CD14-positive monocyte (primary cell): ENCODE data around the gene TTC7B. TPM values are rescaled to one million over a fixed set of nuclear protein-coding genes. Genes with fewer than 3 reads are reported as not detected.

Experiments
- DNase-seq, 3 donors: peaks; one replicate each; pipeline ENCODE4 v3.0.0-alpha.2; 2011 to 2022
- H2AFZ ChIP-seq: 2 replicates; pipeline ENCODE4 v1.6.0; 2012; ENCODE audit warnings: mild to moderate bottlenecking, low read depth, low read length, inconsistent platforms; ENCODE audit not compliant: insufficient read depth, poor library complexity, severe bottlenecking
- H3K27ac ChIP-seq, 2 donors: 1 replicate in 1 of 2; 2 replicates in 1 of 2; pipeline ENCODE4 v1.5.1; 2012 to 2013; ENCODE audit warnings: low read length in 2 of 2, control low read depth in 1 of 2, inconsistent platforms in 1 of 2, low read depth in 1 of 2, mild to moderate bottlenecking in 1 of 2
- H3K27me3 ChIP-seq, 2 donors: one replicate each; pipeline versions ENCODE4 v1.6.0 to v1.6.1; 2011 to 2013; ENCODE audit warnings: low read length in 2 of 2; ENCODE audit not compliant: control insufficient read depth in 2 of 2, insufficient read depth in 2 of 2
- H3K36me3 ChIP-seq, 2 donors: replicated peaks in 1 of 2; 1 replicate in 1 of 2; 2 replicates in 1 of 2; pipeline versions ENCODE4 v1.5.1 to v1.6.1; 2012 to 2013; ENCODE audit warnings: low read length in 2 of 2, control low read depth in 1 of 2, inconsistent platforms in 1 of 2, mild to moderate bottlenecking in 1 of 2; ENCODE audit not compliant: insufficient read depth in 2 of 2, control insufficient read depth in 1 of 2
- H3K4me1 ChIP-seq, 2 donors: 1 replicate in 1 of 2; 2 replicates in 1 of 2; pipeline versions ENCODE4 v1.5.1 to v1.6.1; 2012 to 2013; ENCODE audit warnings: low read length in 2 of 2, control low read depth in 1 of 2, inconsistent platforms in 1 of 2, mild to moderate bottlenecking in 1 of 2, moderate library complexity in 1 of 2; ENCODE audit not compliant: insufficient read depth in 2 of 2, control insufficient read depth in 1 of 2
- H3K4me2 ChIP-seq: replicated peaks from 2 replicates; pipeline ENCODE3; 2012; ENCODE audit warnings: low read length, moderate library complexity, mild to moderate bottlenecking; ENCODE audit not compliant: poor library complexity, severe bottlenecking; ENCODE audit errors: extremely low read depth
- H3K4me3 ChIP-seq, 3 experiments: fragments of 200-600 bp in 1 of 3; sonication (generic) in 1 of 3; replicated peaks in 1 of 3; 1 replicate in 2 of 3; 2 replicates in 1 of 3; pipeline ENCODE4 v1.5.1; 2011 to 2013; ENCODE audit warnings: low read length in 3 of 3, mild to moderate bottlenecking in 3 of 3, control low read depth in 2 of 3, low read depth in 2 of 3, inconsistent platforms in 1 of 3, moderate library complexity in 1 of 3
- H3K79me2 ChIP-seq: 2 replicates; pipeline ENCODE4 v1.6.0; 2012; ENCODE audit warnings: mild to moderate bottlenecking, control low read depth, inconsistent platforms, low read length, moderate library complexity; ENCODE audit not compliant: insufficient read depth
- H3K9ac ChIP-seq: 2 replicates; pipeline ENCODE4 v1.6.0; 2017; ENCODE audit warnings: low read length, mild to moderate bottlenecking; ENCODE audit not compliant: insufficient read depth, poor library complexity, severe bottlenecking
- H3K9me3 ChIP-seq, 2 donors: replicated peaks in 1 of 2; 1 replicate in 1 of 2; 2 replicates in 1 of 2; pipeline versions ENCODE4 v1.5.1 to v1.6.1; 2012 to 2013; ENCODE audit warnings: low read length in 2 of 2, control low read depth in 1 of 2; ENCODE audit not compliant: control insufficient read depth in 1 of 2, insufficient read depth in 1 of 2
- H4K20me1 ChIP-seq: 2 replicates; pipeline ENCODE4 v1.6.0; 2012; ENCODE audit warnings: mild to moderate bottlenecking, low read length, control low read depth, moderate library complexity; ENCODE audit not compliant: insufficient read depth
- H3K27ac Mint-ChIP-seq, 7 donors: one replicate each; pipeline ENCODE4 v1.8.0; 2020; ENCODE audit warnings: mild to moderate bottlenecking in 7 of 7, mixed read lengths in 7 of 7, moderate library complexity in 6 of 7, inconsistent platforms in 2 of 7
- H3K27me3 Mint-ChIP-seq, 3 donors: one replicate each; pipeline ENCODE4 v1.8.0; 2021 to 2022; ENCODE audit warnings: low read depth in 3 of 3, mild to moderate bottlenecking in 3 of 3, mixed read lengths in 3 of 3, moderate library complexity in 3 of 3, inconsistent platforms in 1 of 3
- H3K36me3 Mint-ChIP-seq, 2 donors: one replicate each; pipeline ENCODE4 v1.8.0; 2020; ENCODE audit warnings: mixed read lengths in 2 of 2, inconsistent platforms in 1 of 2, mild to moderate bottlenecking in 1 of 2
- H3K4me1 Mint-ChIP-seq: one replicate; pipeline ENCODE4 v1.8.0; 2020; ENCODE audit warnings: mild to moderate bottlenecking, mixed read lengths
- H3K4me3 Mint-ChIP-seq, 2 donors: one replicate each; pipeline ENCODE4 v1.8.0; 2020; ENCODE audit warnings: mild to moderate bottlenecking in 2 of 2, mixed read lengths in 2 of 2, moderate library complexity in 1 of 2
- H3K9me3 Mint-ChIP-seq, 7 donors: one replicate each; pipeline ENCODE4 v1.8.0; 2020 to 2022; ENCODE audit warnings: mixed read lengths in 7 of 7, mild to moderate bottlenecking in 6 of 7, moderate library complexity in 6 of 7, inconsistent platforms in 2 of 7
- CTCF ChIP-seq: fragments of 200-600 bp; IDR thresholded peaks from one replicate; pipeline ENCODE4 v1.8.0; 2022; ENCODE audit warnings: antibody characterized with exemption, mild to moderate bottlenecking
- WGBS: methylation state at CpG from one replicate; pipeline ENCODE4 v1.1.5; 2013; ENCODE audit warnings: missing lambda C conversion rate; ENCODE audit not compliant: insufficient coverage; 5-methylcytosine and 5-hydroxymethylcytosine counted together
- intact Hi-C, 2 donors: fragments of 100-400 bp; cut with micrococcal nuclease; formaldehyde crosslinking; loops; one replicate each; pipeline versions ENCODE4 v1.15.0 to v1.15.1; 2023
- polyA plus RNA-seq, 3 donors: library from polyadenylated mRNA; depleted of rRNA in 1 of 3; unstranded in 2 of 3; stranded (reverse) in 1 of 3; fragments of 300-500 nt in 2 of 3; fragments of >200 nt in 1 of 3; fragmentation: Illumina TruSeq in 2 of 3; gene quantifications; 1 replicate in 2 of 3; 2 replicates in 1 of 3; pipeline ENCODE4 v1.2.3, GENCODE V29; 2012 to 2021

Gene TTC7B
- polyA plus RNA-seq, 3 donors: 0.87 to 2.6 (median 1.2) TPM

- Mint-ChIP-seq H3K4me3 (no peak overlapping the region), H3K27me3 (peaks cover 0 to 3% (median 1%) of the 10 kb centered on the region in 3 donors), H3K36me3 (peaks cover 0 to 3% of the 10 kb centered on the region in 2 donors), H3K27ac (peak overlapping the region in 1 of 7 donors; percentile 5), H3K9me3 (no peaks in the 10 kb centered on the region), H3K4me1 (no peaks in the 10 kb centered on the region)
- H3K9me3 ChIP-seq: no peaks in the 10 kb centered on the region
- H3K4me3 ChIP-seq: no peak overlapping the region
- H3K4me2 ChIP-seq: no peak overlapping the region
- no peak overlapping the region for H2AFZ ChIP-seq
- H3K9ac ChIP-seq: no peak overlapping the region
- intact Hi-C loops: no loop called here
- H3K27ac ChIP-seq: no peak overlapping the region
- no peaks in the 10 kb centered on the region for H3K4me1 ChIP-seq
- 94% methylated on average over 18 of the region's 18 CpGs for WGBS
- no peak for TF ChIP-seq CTCF
- no peaks in the 10 kb centered on the region for H3K79me2 ChIP-seq
- H3K36me3 ChIP-seq: no peaks in the 10 kb centered on the region
- no peaks in the 10 kb centered on the region for H4K20me1 ChIP-seq
- DNase-seq: no peak
- no peaks in the 10 kb centered on the region for H3K27me3 ChIP-seq
Observed at GRCh38 chr14:90577661-90578282, 238.5 kb downstream of the TTC7B start.

- H4K20me1 ChIP-seq: no peaks in the 10 kb centered on the region
- no peak overlapping the region for H2AFZ ChIP-seq
- DNase-seq: no peak
- no peak overlapping the region for H3K9ac ChIP-seq
- peaks cover 0 to 3% of the 10 kb centered on the region in 2 donors for H3K36me3 Mint-ChIP-seq
- no peak overlapping the region for H3K4me2 ChIP-seq
- no peak for TF ChIP-seq CTCF
- H3K27ac Mint-ChIP-seq: peak overlapping the region in 1 of 7 donors; percentile 5
- H3K79me2 ChIP-seq: no peaks in the 10 kb centered on the region
- no peaks in the 10 kb centered on the region for H3K36me3 ChIP-seq
- H3K4me1 ChIP-seq: no peaks in the 10 kb centered on the region
- H3K4me3 Mint-ChIP-seq: no peak overlapping the region
- H3K9me3 Mint-ChIP-seq: no peaks in the 10 kb centered on the region
- no peak overlapping the region for H3K27ac ChIP-seq
- peaks cover 0 to 3% (median 1%) of the 10 kb centered on the region in 3 donors for H3K27me3 Mint-ChIP-seq
- no peaks in the 10 kb centered on the region for H3K9me3 ChIP-seq
- H3K27me3 ChIP-seq: no peaks in the 10 kb centered on the region
- WGBS: 94% methylated on average over 21 of the region's 21 CpGs
- no peak overlapping the region for H3K4me3 ChIP-seq
- intact Hi-C loops: no loop called here
- H3K4me1 Mint-ChIP-seq: no peaks in the 10 kb centered on the region
Observed at GRCh38 chr14:90576981-90577660, 239.1 kb downstream of the TTC7B start.
